Embryonic facial prominence (tissue), 1 donor: ENCODE results near the gene LRRC3B.
"Not testable (repeated sequence)": the region's sequence is repeated elsewhere in the genome, so short reads cannot be mapped to it uniquely, and the experiment has no call there.

Experiments
- DNase-seq: peaks from one replicate; pipeline ENCODE4 v3.0.0-alpha.2; 2016; ENCODE audit errors: extremely low spot score

LRRC3B gene

GRCh38 chr3:26622621-26623418 lies at the start of gene LRRC3B:
Gene LRRC3B, plus strand, starts transcription at chr3:26622772. Its CDS starts 86,901 bp downstream, at chr3:26709673.
- no peak for DNase-seq

GRCh38 chr3:26574766-26575165 lies 47.8 kb upstream of the LRRC3B start:
- DNase-seq = no peak

GRCh38 chr3:26579116-26579515 lies 43.5 kb upstream of the LRRC3B start:
- no peak for DNase-seq

GRCh38 chr3:26587571-26587970 lies 35.0 kb upstream of the LRRC3B start:
- DNase-seq = no peak

- DNase-seq = peak; percentile 34
Measured at GRCh38 chr3:26588931-26589330, 33.6 kb upstream of the LRRC3B start.

GRCh38 chr3:26589678-26590077 lies 32.9 kb upstream of the LRRC3B start:
- no peak for DNase-seq

GRCh38 chr3:26590919-26591484 lies 31.6 kb upstream of the LRRC3B start:
- no peak for DNase-seq

GRCh38 chr3:26591926-26592325 lies 30.6 kb upstream of the LRRC3B start:
- no peak for DNase-seq

GRCh38 chr3:26592451-26592850 lies 30.1 kb upstream of the LRRC3B start:
- no peak for DNase-seq

- DNase-seq = no peak
Measured at GRCh38 chr3:26596335-26596734, 26.2 kb upstream of the LRRC3B start.

- not testable (repeated sequence) for DNase-seq
Measured at GRCh38 chr3:26603311-26603710, 19.3 kb upstream of the LRRC3B start.

- DNase-seq = not testable (repeated sequence)
Measured at GRCh38 chr3:26603771-26604170, 18.8 kb upstream of the LRRC3B start.

GRCh38 chr3:26614006-26614685 lies 8.4 kb upstream of the LRRC3B start:
- DNase-seq = no peak

- DNase-seq = no peak
Measured at GRCh38 chr3:26621176-26621575, 1.4 kb upstream of the LRRC3B start.

GRCh38 chr3:26621906-26622620 lies 509 bp upstream of the LRRC3B start:
- DNase-seq = no peak

- DNase-seq = no peak
Measured at GRCh38 chr3:26623419-26624208, 1.0 kb downstream of the LRRC3B start.

- no peak for DNase-seq
Measured at GRCh38 chr3:26624209-26624765, 1.7 kb downstream of the LRRC3B start.

- no peak for DNase-seq
Measured at GRCh38 chr3:26625187-26625586, 2.6 kb downstream of the LRRC3B start.

- no peak for DNase-seq
Measured at GRCh38 chr3:26627080-26627479, 4.5 kb downstream of the LRRC3B start.

- no peak for DNase-seq
Measured at GRCh38 chr3:26628915-26629314, 6.3 kb downstream of the LRRC3B start.
